GM21619 (cell line): Measurements from ENCODE around the gene MRPL11.
"Not testable (repeated sequence)": the region's sequence is repeated elsewhere in the genome, so short reads cannot be mapped to it uniquely, and the experiment has no call there.

ENCODE experiments used
- ATAC-seq: cut with Tn5 transposase; IDR thresholded peaks from one replicate; pipeline ENCODE4 v1.9.1; 2021; ENCODE audit not compliant: unreplicated experiment

The MRPL11 gene

DNA sequence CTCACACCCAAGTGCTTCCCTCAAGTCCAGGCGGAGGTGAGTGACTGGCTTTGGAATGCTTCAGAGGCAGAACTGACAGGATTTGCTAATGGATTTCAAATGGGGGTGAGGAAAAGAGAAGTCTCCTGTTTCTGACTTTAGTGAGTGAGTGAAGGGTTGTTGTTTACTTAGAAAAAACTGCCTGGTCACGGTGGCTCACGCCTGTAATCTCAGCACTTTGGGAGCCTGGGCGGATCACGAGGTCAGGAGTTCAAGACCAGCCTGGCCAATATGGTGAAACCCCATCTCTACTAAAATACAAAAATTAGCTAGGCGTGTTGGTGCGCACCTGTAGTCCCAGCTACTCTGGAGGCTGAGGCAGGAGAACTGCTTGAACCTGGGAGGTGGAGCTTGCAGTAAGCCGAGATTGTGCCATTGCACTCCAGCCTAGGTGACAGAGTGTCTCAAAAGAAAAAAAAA lies 6.7 kb downstream of the MRPL11 start:
- ATAC-seq = not testable (repeated sequence)

DNA sequence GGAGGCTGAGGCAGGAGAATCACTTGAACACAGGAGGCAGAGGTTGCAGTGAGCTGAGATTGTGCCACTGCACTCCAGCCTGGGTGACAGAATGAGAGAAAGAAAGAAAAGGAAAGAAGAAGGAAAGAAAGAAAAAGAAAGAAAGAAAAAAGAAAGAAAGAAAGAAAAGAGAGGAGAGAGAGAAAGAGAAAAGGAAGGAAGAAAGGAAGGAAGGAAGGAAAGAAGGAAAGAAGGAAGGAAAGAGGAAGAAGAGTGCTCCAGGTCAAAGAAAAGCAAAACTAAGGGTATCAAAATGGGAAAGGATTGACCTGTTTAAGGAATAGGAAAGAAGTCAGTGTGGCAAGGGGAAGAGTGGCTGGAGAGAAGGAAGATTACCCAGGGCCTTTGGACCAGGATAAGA lies 7.4 kb downstream of the MRPL11 start:
- ATAC-seq = not testable (repeated sequence)

- no peak for ATAC-seq
Observed at GRCh38 chr11:66429983-66430602, 8.6 kb downstream of the MRPL11 start.

- ATAC-seq = no peak
Observed at GRCh38 chr11:66428933-66429332, 9.7 kb downstream of the MRPL11 start.

DNA sequence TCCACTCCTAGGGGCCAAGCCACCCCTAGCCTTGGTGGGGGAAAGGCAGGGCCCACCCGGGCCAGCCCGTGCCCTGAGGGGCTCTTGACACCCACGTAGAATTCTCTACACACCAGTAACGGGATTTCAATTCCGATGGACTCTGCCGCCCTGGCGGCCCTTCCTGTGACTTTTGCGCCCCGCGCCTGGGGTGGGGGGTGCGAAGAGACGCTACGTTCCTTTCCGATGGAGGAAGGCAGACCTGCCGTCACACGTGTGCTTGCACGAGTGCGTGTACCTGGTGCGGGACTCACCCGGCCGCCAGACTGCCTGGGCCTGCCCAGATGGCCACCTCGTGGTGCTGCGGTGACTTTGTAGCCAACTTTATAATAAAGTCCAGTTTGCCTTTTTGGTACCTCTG lies 12.3 kb downstream of the MRPL11 start:
- no peak for ATAC-seq

- ATAC-seq = peak; percentile 61
Observed at GRCh38 chr11:66421492-66422205, 17.0 kb downstream of the MRPL11 start.

GRCh38 chr11:66420671-66421476 lies 17.8 kb downstream of the MRPL11 start, which contains the start of gene NPAS4:
TSS of gene NPAS4 (plus strand) at chr11:66421035. CDS start at chr11:66421180, 145 bp downstream.
- ATAC-seq = no peak

DNA sequence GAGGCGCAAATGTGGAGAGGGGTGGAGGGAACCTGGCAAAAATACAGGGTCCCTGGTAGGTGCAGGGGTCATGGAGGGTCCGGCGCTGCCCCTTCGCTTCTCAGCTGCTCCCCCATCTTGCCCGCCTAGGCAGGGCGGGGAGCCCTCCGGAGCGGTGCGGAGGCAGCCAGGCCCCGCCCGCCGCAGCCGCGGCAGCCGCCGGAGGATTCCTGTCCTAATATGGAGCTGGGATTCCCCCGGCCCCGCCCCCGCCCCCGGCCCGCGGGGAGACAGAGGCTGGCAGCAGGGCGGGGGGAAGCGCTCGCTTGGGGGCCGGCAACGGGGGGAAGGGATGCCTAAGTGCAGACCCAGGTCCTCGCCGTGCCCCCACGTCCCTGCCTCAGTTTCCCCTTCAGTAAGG lies 18.8 kb downstream of the MRPL11 start:
- no peak for ATAC-seq

- ATAC-seq = no peak
Observed at GRCh38 chr11:66418986-66419308, 19.7 kb downstream of the MRPL11 start.

GRCh38 chr11:66418168-66418985 lies 20.3 kb downstream of the MRPL11 start:
- peak; percentile 54 for ATAC-seq

DNA sequence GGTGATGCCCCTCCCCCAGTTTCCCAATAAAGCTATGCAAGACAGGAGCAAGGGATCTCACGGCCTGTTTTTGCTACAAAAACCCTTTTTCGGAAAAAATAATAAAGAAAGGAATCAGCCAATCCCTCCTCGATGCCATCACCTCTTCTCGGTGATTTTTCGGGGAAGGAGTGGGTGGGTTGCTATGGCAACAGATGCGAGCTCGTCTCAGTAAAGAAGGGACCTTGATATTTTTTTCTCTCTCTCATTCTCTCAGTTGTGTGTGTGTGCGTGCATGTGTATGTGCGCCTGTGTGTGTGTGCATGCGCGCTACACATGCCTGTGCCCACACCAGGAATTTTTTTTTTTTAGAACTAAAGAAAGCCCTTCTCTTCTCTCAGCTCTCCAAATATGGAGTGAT lies 21.6 kb downstream of the MRPL11 start:
- no peak for ATAC-seq

DNA sequence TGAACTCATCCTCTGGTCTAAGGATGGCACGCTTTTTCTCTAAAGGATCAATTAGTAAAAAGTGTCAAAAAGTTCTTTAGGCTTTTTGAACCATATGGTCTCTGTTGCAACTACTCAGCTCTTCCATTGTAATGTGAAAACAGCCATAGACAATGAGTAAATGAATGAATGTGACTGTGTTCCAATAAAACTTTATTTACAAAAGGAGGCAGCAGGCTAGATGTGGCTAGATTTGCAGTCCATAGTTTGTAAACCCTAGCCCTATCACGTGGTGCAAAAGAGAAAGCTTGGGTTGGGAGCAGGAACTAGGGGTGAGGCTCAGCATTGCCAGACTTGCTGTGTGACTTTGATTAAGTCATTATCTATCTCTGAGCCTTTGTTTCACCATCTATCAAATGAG lies 23.2 kb downstream of the MRPL11 start:
- no peak for ATAC-seq

- no peak for ATAC-seq
Observed at GRCh38 chr11:66414120-66414934, 24.3 kb downstream of the MRPL11 start.

DNA sequence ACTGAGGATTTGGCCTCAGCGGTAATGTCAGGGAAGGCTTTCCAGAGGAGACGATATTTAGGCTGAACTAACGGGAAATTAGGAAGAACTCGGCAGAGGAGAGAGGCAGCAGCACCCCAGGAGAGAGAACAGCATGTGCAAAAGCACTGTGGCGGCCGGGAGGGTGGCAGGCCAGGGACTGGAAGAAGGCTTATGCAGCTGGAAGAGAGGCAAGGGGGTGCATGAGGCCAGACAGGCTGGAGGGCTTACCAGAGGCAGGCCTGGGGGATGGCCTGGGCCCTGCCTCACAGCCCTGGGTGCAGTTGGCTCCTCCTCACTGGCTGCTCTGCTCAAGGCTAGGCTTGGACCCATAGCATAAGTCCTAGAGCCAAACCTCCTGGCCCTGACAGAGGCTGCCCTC lies 25.5 kb downstream of the MRPL11 start:
- no peak for ATAC-seq

GRCh38 chr11:66412110-66412509 lies 26.5 kb downstream of the MRPL11 start:
- no peak for ATAC-seq

DNA sequence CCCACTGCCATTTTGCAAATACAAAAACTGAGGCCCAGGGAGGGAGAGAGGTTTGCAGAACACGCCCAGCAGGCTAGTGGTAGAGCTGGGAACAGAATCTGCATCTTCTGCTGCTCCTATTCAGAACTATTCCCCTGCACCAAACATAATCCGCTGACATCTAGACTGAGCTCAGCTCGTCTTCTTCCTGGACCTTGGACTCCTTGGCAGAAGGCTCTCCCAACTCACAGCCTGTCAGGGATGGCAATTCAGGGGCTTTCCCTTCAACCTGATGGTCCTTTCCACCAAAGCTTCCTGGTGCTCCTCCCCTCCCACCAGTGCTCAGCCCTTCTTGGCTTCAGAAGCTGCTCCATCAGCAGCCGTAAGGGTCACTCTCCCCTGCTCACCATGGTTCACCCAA lies 27.3 kb downstream of the MRPL11 start:
- no peak for ATAC-seq

DNA sequence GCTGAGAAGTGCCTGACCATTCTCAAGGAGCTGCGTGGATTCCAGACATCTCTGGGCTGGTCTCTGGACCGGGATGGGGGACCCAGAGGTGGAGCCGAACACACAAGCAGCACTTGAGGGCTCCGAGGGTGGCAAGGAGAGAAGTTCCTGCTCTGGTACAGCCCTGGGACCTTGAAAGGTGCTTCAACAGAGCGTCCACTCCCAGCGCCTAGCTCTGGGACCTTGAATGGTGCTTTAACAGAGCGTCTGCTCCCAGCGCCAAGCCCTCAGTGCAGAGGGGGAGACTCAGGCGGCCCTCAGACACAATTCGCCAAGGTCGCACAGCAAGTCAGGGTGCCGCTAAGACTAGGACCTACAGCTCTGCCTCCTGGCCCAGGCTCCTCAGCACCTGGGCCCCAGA lies 28.5 kb downstream of the MRPL11 start:
- no peak for ATAC-seq

DNA sequence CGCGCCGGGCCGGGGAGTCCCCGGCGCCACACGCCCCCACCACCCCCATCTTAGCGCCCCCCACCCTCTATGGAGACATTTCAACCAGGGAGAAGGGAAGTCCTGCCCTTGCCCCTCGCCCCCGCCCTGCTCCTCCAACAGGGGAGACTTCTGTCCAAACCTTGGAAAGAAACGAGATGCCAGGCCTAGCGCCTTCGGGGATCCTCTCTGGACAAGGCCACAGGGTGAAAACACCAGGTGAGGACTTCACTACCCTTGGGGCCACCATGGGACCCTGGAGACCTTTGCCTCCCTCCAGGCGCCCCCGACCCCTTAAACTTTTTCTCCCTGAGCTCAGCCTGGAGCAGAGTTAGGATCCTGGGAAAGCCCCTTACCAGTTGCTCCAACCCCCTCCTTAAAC lies 29.4 kb downstream of the MRPL11 start:
- no peak for ATAC-seq

- ATAC-seq = peak; percentile 70
Observed at GRCh38 chr11:66408488-66409214, 30.0 kb downstream of the MRPL11 start.

GRCh38 chr11:66407651-66408050 lies 31.0 kb downstream of the MRPL11 start:
- no peak for ATAC-seq
